HG03575 (cell line): ENCODE results near the gene KLF13.

Experiments used
- ATAC-seq: cut with Tn5 transposase; IDR thresholded peaks from one replicate; pipeline ENCODE4 v1.9.1; 2021; ENCODE audit not compliant: unreplicated experiment, insufficient number of reproducible peaks, low FRiP score; ENCODE audit errors: extremely low read depth

Gene KLF13

DNA sequence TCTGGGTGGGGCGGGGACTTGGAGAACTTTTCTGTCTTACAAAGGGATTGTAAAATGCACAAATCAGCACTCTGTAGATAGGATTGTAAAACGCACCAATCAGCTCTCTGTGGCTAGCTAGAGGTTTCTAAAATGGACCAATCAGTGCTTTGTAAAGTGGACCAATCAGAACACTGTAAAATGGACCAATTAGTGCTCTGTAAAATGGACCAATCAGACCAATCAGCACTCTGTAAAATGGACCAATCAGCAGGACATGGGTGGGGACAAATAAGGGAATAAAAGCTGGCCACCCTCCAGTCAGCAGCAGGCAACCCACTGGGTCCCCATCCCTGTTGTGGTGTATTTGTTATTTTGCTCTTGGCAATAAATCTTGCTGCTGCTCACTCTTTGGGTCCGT lies 77.7 kb downstream of the KLF13 start:
- ATAC-seq: no peak

DNA sequence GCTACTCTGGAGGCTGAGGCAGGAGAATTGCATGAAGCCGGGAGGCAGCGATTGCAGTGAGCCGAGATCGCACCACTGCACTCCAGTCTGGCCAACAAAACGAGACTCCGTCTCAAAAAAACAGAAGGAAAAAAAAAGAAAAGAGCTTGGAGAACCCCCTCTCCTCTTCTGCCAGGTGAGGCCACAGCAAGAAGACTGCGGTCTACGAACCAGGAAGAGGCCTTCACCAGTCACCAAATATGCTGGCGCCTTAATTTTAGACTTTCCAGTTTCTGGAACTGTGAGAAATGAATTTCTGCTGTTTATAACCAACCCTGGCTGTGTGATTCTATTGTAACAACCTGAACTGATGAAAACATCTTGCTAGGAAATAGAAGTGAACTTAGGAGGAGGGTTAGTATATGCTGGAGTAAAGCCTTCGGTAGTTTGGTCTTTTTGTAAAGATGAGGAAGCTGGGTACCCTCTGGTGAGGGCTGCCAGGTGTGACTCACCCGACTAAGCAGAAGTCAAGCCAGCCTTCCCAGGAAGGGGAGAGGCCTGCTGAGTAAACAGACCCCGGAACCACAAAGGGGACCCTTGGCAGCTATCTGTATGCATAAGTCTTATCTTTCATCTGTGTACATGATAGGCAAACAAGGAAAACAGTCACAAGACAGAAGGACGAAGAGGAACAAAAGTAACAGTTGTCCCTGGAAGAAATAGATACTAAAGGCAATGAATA lies 78.7 kb downstream of the KLF13 start:
- ATAC-seq: no peak

DNA sequence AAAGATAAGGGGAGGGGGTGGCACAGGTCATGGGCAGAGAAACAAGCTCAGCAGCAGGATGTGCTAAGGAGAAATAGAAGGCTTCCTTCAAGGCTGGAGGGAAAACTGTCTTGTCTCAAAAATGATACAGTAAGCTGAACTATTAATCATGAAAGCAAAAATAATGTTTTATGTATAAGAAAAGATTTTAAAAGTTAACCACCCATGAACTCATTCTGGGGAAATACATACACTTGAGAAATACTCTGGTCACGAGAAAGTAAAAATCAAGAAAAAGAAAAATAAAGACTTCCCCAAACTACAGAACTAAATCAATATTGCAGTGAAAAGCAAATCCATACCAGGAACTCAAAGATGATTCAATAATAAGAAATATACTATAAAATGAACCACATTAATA lies 80.7 kb downstream of the KLF13 start:
- no peak for ATAC-seq

DNA sequence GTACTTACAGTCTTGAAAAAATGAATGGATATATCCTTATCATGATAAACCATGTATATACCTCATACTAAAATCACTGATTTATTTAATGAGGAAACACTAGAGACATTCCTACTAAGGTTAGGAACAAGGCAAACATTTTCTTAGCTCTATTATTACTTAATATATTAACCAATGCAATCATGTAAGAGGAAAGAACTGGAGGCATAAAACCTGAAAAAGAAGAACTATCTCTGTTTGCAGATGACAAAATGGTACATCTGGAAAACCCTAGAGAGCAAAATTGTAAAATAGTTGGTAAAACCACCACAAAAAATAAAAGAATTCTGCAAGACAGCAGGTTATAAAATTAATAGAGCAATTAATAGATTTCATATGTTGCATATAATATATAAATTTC lies 81.2 kb downstream of the KLF13 start:
- ATAC-seq: no peak

DNA sequence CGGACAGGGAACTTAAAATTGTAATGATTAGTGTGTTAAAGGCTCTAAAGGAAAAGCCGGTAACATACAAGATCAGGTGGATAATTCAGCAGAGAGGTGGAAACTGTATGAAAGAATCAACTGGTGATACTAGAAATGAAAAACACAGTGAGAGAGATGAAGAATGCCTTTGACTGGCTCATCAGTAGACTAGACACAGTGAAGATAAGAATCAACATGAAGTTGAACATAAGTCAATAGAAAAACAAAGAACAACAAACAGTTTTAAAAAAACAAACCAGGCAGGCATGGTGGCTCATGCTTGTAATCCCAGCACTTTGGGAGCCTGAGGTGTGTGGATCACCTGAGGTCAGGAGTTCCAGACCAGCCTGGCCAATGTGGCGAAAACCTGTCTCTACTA lies 82.1 kb downstream of the KLF13 start:
- ATAC-seq: no peak

DNA sequence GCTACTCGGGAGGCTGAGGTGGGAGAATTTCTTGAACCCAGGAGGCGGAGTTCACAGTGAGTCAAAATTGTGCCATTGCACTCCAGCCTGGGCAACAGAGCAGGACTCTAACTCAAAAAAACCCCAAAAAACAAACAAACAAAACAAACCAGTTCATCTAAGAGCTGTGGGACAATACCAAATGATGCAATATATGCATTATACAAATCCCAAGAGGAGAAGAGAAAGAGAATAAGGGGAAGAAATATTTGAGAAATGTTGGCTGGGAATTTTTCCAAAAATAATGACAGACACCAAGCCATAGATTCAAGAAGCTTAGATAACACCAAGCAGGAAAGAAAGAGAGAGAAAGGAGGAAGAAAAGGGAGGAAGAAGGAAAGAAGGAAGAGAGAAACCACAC lies 82.5 kb downstream of the KLF13 start:
- ATAC-seq: no peak

DNA sequence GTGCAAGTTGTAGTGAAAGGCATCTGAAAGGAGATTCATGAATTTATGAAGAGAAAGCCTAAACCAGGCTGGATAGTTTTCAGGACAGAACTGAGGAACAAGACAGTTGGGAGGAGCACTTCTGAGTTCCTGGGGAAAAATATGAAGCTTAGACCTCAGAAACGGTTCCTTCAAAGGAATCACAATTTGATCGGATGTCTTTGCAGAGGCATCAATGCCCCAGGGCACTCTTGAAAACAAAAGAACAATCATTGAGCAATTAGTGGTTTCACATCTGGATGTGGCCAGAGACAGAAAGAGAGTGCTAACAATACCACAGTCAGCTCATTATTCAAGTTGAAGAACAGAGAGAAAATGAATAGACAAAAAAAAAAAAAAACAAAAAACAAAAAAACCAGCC lies 86.2 kb downstream of the KLF13 start:
- no peak for ATAC-seq

GRCh38 chr15:31415201-31415600 lies 88.6 kb downstream of the KLF13 start:
- ATAC-seq: no peak

DNA sequence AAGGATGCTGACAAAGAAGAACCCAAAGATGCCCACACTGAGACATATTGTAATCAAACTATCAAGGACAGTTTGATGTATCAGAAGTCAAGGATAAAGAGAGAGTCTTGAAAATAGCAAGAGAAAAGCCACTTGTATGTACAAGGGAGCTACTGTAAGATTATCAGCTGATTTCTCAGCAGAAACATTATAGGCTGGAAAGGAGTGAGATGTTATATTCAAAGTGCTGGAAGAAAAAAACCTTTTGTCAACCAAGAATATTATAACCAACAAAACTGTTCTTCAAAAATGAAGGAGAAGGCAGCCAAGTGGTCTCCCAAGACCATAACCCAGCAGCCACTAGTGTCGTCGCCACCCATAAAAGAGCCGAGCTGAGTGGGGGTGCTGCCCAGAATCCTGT lies 93.2 kb downstream of the KLF13 start:
- ATAC-seq: no peak

GRCh38 chr15:31427411-31427810 lies 100.8 kb downstream of the KLF13 start:
- ATAC-seq: no peak
